NOMO-1 (cell line): ENCODE results near the gene CHD6.
A peak's percentile ranks its signal among the peaks of the same experiment; 100 is the strongest.

ENCODE experiments used
- DNase-seq, 2 experiments: peaks; one replicate each; lab custom pipeline; 2025; ENCODE audit not compliant: unreplicated experiment in 2 of 2; lab: John Stamatoyannopoulos, UW

The CHD6 gene

GRCh38 chr20:41428285-41428684 lies 189.9 kb downstream of the CHD6 start:
- DNase-seq = no peak

GRCh38 chr20:41427833-41428232 lies 190.3 kb downstream of the CHD6 start:
- DNase-seq = no peak

GRCh38 chr20:41426976-41427375 lies 191.2 kb downstream of the CHD6 start:
- DNase-seq = no peak

GRCh38 chr20:41426086-41426830 lies 191.9 kb downstream of the CHD6 start:
- DNase-seq = no peak

GRCh38 chr20:41425180-41425884 lies 192.8 kb downstream of the CHD6 start:
- no peak for DNase-seq

- DNase-seq = no peak
Measured at GRCh38 chr20:41424546-41424945, 193.6 kb downstream of the CHD6 start.

- DNase-seq = no peak
Measured at GRCh38 chr20:41424011-41424410, 194.2 kb downstream of the CHD6 start.

- no peak for DNase-seq
Measured at GRCh38 chr20:41422953-41423352, 195.2 kb downstream of the CHD6 start.

GRCh38 chr20:41418739-41419293 lies 199.4 kb downstream of the CHD6 start:
- no peak for DNase-seq

GRCh38 chr20:41418031-41418430 lies 200.1 kb downstream of the CHD6 start:
- DNase-seq = no peak

GRCh38 chr20:41415191-41415590 lies 203.0 kb downstream of the CHD6 start:
- DNase-seq = no peak

- DNase-seq = no peak
Measured at GRCh38 chr20:41413169-41413568, 205.0 kb downstream of the CHD6 start.

GRCh38 chr20:41412324-41413120 lies 205.7 kb downstream of the CHD6 start:
- no peak for DNase-seq

GRCh38 chr20:41411391-41411847 lies 206.8 kb downstream of the CHD6 start:
- peak in 1 of 2 experiments; percentile 28 for DNase-seq

- DNase-seq = no peak
Measured at GRCh38 chr20:41408986-41409385, 209.2 kb downstream of the CHD6 start.

GRCh38 chr20:41408156-41408794 lies 209.9 kb downstream of the CHD6 start:
- no peak for DNase-seq

- no peak for DNase-seq
Measured at GRCh38 chr20:41407607-41408006, 210.6 kb downstream of the CHD6 start.

- DNase-seq = no peak
Measured at GRCh38 chr20:41406896-41407444, 211.2 kb downstream of the CHD6 start.

- DNase-seq = no peak
Measured at GRCh38 chr20:41406353-41406752, 211.8 kb downstream of the CHD6 start.

- no peak for DNase-seq
Measured at GRCh38 chr20:41405436-41405835, 212.7 kb downstream of the CHD6 start.
